Measurements from ENCODE around the gene AP4B1.

DNA sequence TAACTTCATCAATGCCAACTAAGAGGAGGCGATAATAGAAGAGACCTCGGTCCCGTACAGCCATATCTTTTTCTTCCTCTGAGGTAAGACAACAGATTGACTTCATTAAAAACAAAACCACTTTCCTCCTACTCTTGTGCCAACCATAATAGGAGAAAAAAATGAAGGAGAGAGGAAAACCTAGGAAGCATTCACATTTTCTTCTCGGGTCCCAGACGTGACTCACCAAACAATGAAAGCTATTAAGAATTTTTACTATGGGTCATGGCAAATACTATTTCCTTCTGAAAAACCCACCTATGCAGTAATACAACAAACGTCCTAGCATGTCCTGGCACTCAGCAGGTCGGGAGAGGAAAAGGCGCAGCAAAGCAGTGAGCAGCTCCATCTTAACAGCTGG is 8.6 kb downstream of the AP4B1 start:
- no peak for TF ChIP-seq EP300 (IDR thresholded peaks at IDR 0.05)
- TF ChIP-seq, protein P1, sequence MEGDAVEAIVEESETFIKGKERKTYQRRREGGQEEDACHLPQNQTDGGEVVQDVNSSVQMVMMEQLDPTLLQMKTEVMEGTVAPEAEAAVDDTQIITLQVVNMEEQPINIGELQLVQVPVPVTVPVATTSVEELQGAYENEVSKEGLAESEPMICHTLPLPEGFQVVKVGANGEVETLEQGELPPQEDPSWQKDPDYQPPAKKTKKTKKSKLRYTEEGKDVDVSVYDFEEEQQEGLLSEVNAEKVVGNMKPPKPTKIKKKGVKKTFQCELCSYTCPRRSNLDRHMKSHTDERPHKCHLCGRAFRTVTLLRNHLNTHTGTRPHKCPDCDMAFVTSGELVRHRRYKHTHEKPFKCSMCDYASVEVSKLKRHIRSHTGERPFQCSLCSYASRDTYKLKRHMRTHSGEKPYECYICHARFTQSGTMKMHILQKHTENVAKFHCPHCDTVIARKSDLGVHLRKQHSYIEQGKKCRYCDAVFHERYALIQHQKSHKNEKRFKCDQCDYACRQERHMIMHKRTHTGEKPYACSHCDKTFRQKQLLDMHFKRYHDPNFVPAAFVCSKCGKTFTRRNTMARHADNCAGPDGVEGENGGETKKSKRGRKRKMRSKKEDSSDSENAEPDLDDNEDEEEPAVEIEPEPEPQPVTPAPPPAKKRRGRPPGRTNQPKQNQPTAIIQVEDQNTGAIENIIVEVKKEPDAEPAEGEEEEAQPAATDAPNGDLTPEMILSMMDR (IDR thresholded peaks at IDR 0.05) = no peak
